ENCODE measurements around the gene DNAJB6.

The DNAJB6 gene

GRCh38 chr7:157407512-157408257 is 70.9 kb downstream of the DNAJB6 start:
- no peak overlapping the region for H3K4ac ChIP-seq (ENCODE audit: low read length)
- peak overlapping the region; percentile 38 for H3K14ac ChIP-seq (ENCODE audit: low read length)
- peaks cover 0 to 5% of the 10 kb centered on the region in 2 donors for H3K9me3 ChIP-seq (replicated peaks in 1 of 2; ENCODE audit: control insufficient read depth in 2 of 2, insufficient read depth in 1 of 2, low read depth in 1 of 2, low read length in 2 of 2)
- DNase-seq (ENCODE audit: low spot score), result no peak
- peaks cover 0 to 7% of the 10 kb centered on the region in 2 donors for H3K4me1 ChIP-seq (ENCODE audit: control insufficient read depth in 2 of 2, insufficient read depth in 1 of 2, low read depth in 1 of 2, low read length in 2 of 2)
- H4K91ac ChIP-seq (ENCODE audit: low read depth, low read length, poor library complexity), result no peak overlapping the region
- H3K4me3 ChIP-seq (ENCODE audit: low read length in 2 of 2), result no peak overlapping the region
- H2AK5ac ChIP-seq (ENCODE audit: low read depth, low read length), result peak overlapping the region; percentile 61
- no peaks in the 10 kb centered on the region for H3K27me3 ChIP-seq (ENCODE audit: control insufficient read depth in 3 of 3, insufficient read depth in 3 of 3, low read depth in 1 of 3, low read length in 3 of 3)
- H3K79me1 ChIP-seq (ENCODE audit: low read depth, low read length), result peaks cover 14% of the 10 kb centered on the region
- H2AFZ ChIP-seq (ENCODE audit: low read length), result no peak overlapping the region
- H3K18ac ChIP-seq (ENCODE audit: low read length), result no peak overlapping the region
- peaks cover 15 to 46% of the 10 kb centered on the region in 2 donors for H3K36me3 ChIP-seq (replicated peaks in 1 of 2; ENCODE audit: control insufficient read depth in 2 of 2, insufficient read depth in 2 of 2, low read length in 2 of 2)
- WGBS, 2 donors (ENCODE audit: extremely low coverage in 2 of 2, insufficient read length in 2 of 2, insufficient replicate concordance in 1 of 2), result no CpG with 5 or more reads among the region's 30 CpGs
- peak overlapping the region; percentile 60 for H3K23ac ChIP-seq (ENCODE audit: low read depth, low read length, poor library complexity)
- no peak overlapping the region for H4K8ac ChIP-seq (ENCODE audit: low read depth, low read length)
- no peak overlapping the region for H2BK5ac ChIP-seq (ENCODE audit: low read length)
- no peak overlapping the region for H3K27ac ChIP-seq (replicated peaks; ENCODE audit: low read length)
- H2BK12ac ChIP-seq (ENCODE audit: low read length), result no peak overlapping the region
- H3K9ac ChIP-seq (ENCODE audit: low read depth, low read length, poor library complexity), result peak overlapping the region; percentile 24
- H2BK120ac ChIP-seq (ENCODE audit: low read depth, low read length), result no peak overlapping the region
- H2BK15ac ChIP-seq (ENCODE audit: low read length), result no peak overlapping the region
- no peak overlapping the region for H3K4me2 ChIP-seq (ENCODE audit: insufficient read depth, low read length, poor library complexity, severe bottlenecking)

DNA sequence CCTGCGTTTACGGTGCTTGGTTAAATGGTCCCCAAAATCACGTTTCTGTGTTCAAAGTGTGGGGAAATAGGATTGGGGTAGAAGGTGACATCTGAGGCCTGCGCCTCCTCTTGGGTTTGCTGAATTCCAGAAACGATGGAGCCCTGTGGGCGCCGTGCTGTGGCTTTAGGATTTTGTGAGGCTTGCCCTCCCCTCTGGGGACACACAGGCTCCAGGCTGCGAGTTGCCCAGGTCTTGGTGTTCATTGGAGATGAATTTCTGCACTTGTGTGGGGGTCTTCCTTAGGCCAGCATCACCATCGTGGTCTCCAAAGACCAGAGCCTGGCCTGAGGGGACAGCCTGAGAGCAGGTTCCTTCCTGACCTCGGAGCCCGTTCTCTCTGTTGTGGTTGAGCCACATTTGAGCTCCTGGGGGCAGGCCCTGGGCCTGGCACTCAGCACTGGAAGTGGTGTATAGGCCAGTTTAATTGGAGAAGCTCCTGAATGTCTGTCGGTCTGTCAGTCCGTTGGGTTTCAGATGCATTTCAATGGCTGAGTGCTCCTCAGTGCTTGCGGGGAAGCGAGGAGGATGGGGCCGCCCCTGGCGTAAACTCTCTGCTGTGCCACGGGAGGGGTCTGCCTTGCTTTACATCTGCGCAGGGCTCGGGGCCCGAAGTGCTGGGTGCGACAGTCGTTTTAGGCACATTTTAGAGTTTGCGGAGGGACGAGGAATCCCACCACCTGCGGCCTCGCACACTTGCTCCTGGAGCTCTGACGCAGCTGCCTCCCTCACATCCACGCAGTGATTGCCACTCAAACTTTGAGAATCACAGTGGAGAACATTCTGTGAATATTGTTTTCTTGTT is 71.7 kb downstream of the DNAJB6 start:
- no peak overlapping the region for H4K8ac ChIP-seq (ENCODE audit: low read depth, low read length)
- H4K91ac ChIP-seq (ENCODE audit: low read depth, low read length, poor library complexity), result no peak overlapping the region
- H3K4me1 ChIP-seq (ENCODE audit: control insufficient read depth in 2 of 2, insufficient read depth in 1 of 2, low read depth in 1 of 2, low read length in 2 of 2), result peaks cover 2 to 11% of the 10 kb centered on the region in 2 donors
- no CpG with 5 or more reads among the region's 29 CpGs for whole genome bisulfite sequencing, 2 donors (ENCODE audit: extremely low coverage in 2 of 2, insufficient read length in 2 of 2, insufficient replicate concordance in 1 of 2)
- H2AFZ ChIP-seq (ENCODE audit: low read length), result no peak overlapping the region
- H3K18ac ChIP-seq (ENCODE audit: low read length), result peak overlapping the region; percentile 17
- H3K4me2 ChIP-seq (ENCODE audit: insufficient read depth, low read length, poor library complexity, severe bottlenecking), result no peak overlapping the region
- peaks cover 12% of the 10 kb centered on the region for H3K79me1 ChIP-seq (ENCODE audit: low read depth, low read length)
- H3K4me3 ChIP-seq (ENCODE audit: low read length in 2 of 2), result no peak overlapping the region
- H3K14ac ChIP-seq (ENCODE audit: low read length), result peak overlapping the region; percentile 38
- H3K36me3 ChIP-seq (replicated peaks in 1 of 2; ENCODE audit: control insufficient read depth in 2 of 2, insufficient read depth in 2 of 2, low read length in 2 of 2), result peaks cover 15 to 49% of the 10 kb centered on the region in 2 donors
- no peak overlapping the region for H2BK15ac ChIP-seq (ENCODE audit: low read length)
- H3K9me3 ChIP-seq (replicated peaks in 1 of 2; ENCODE audit: control insufficient read depth in 2 of 2, insufficient read depth in 1 of 2, low read depth in 1 of 2, low read length in 2 of 2), result peaks cover 0 to 5% of the 10 kb centered on the region in 2 donors
- H2BK120ac ChIP-seq (ENCODE audit: low read depth, low read length), result no peak overlapping the region
- no peak for DNase-seq (ENCODE audit: low spot score)
- no peak overlapping the region for H3K4ac ChIP-seq (ENCODE audit: low read length)
- no peak overlapping the region for H2BK12ac ChIP-seq (ENCODE audit: low read length)
- no peaks in the 10 kb centered on the region for H3K27me3 ChIP-seq (ENCODE audit: control insufficient read depth in 3 of 3, insufficient read depth in 3 of 3, low read depth in 1 of 3, low read length in 3 of 3)
- H3K27ac ChIP-seq (replicated peaks; ENCODE audit: low read length), result no peak overlapping the region
- no peak overlapping the region for H3K9ac ChIP-seq (ENCODE audit: low read depth, low read length, poor library complexity)
- peak overlapping the region; percentile 17 for H3K23ac ChIP-seq (ENCODE audit: low read depth, low read length, poor library complexity)
- no peak overlapping the region for H2AK5ac ChIP-seq (ENCODE audit: low read depth, low read length)
- H2BK5ac ChIP-seq (ENCODE audit: low read length), result no peak overlapping the region

DNA sequence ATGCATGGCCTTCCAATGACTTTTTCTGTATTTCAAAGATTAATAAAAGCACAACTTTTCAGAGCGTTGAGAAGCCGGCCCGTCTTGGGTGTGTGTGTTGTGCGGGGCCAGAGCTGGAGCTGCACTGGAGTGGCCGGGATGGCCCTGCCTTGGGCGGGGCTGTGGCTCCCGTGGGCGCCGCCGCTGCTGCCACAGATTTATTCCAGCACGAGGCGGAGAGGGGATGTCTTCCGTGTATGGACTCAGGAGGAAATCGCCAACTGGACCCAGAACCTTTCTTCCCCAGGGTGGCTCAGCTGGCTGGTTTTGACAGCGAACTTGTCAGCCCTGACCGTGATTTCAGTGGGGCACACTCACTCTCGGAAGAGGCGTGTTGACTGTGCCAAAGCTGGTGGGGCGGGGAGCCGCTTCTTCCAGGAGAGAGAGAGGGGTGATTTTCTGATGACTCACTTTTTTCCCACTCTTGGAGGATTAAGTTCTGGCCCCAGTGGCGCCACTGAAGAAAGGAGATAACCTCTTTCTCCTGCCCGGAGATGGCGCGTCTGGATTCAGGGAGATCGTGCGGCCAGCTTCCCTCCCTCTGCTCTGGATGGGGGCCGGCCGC is 72.4 kb downstream of the DNAJB6 start:
- Histone ChIP-seq H3K4ac (ENCODE audit: low read length) (no peak overlapping the region), H2BK5ac (ENCODE audit: low read length) (peak overlapping the region; percentile 39), H3K27ac (replicated peaks; ENCODE audit: low read length) (no peak overlapping the region), H2AFZ (ENCODE audit: low read length) (no peak overlapping the region), H3K9ac (ENCODE audit: low read depth, low read length, poor library complexity) (no peak overlapping the region), H2AK5ac (ENCODE audit: low read depth, low read length) (no peak overlapping the region), H3K14ac (ENCODE audit: low read length) (no peak overlapping the region), H2BK15ac (ENCODE audit: low read length) (no peak overlapping the region), H3K27me3 (ENCODE audit: control insufficient read depth in 3 of 3, insufficient read depth in 3 of 3, low read depth in 1 of 3, low read length in 3 of 3) (no peaks in the 10 kb centered on the region), H3K9me3 (replicated peaks in 1 of 2; ENCODE audit: control insufficient read depth in 2 of 2, insufficient read depth in 1 of 2, low read depth in 1 of 2, low read length in 2 of 2) (peaks cover 0 to 5% of the 10 kb centered on the region in 2 donors), H3K36me3 (replicated peaks in 1 of 2; ENCODE audit: control insufficient read depth in 2 of 2, insufficient read depth in 2 of 2, low read length in 2 of 2) (peaks cover 15 to 49% of the 10 kb centered on the region in 2 donors), H4K91ac (ENCODE audit: low read depth, low read length, poor library complexity) (no peak overlapping the region), H3K79me1 (ENCODE audit: low read depth, low read length) (peaks cover 12% of the 10 kb centered on the region), H3K4me3 (ENCODE audit: low read length in 2 of 2) (no peak overlapping the region), H3K4me1 (ENCODE audit: control insufficient read depth in 2 of 2, insufficient read depth in 1 of 2, low read depth in 1 of 2, low read length in 2 of 2) (peaks cover 2 to 11% of the 10 kb centered on the region in 2 donors), H2BK12ac (ENCODE audit: low read length) (no peak overlapping the region), H3K4me2 (ENCODE audit: insufficient read depth, low read length, poor library complexity, severe bottlenecking) (no peak overlapping the region), H4K8ac (ENCODE audit: low read depth, low read length) (peak overlapping the region; percentile 43), H2BK120ac (ENCODE audit: low read depth, low read length) (no peak overlapping the region), H3K23ac (ENCODE audit: low read depth, low read length, poor library complexity) (peak overlapping the region; percentile 31), H3K18ac (ENCODE audit: low read length) (peak overlapping the region; percentile 38)
- DNase-seq (ENCODE audit: low spot score), result no peak
- WGBS, 2 donors (ENCODE audit: extremely low coverage in 2 of 2, insufficient read length in 2 of 2, insufficient replicate concordance in 1 of 2), result no CpG with 5 or more reads among the region's 28 CpGs

Measured in neuronal stem cell (in vitro differentiated cells).